Body of pancreas (tissue), 4 donors: ENCODE results near the gene KANSL3.

Experiments used
- POLR2A ChIP-seq, 3 donors: fragments of 450-650 bp; IDR thresholded peaks; one replicate each; pipeline ENCODE4 v1.6.1; 2016; ENCODE audit warnings: antibody characterized with exemption in 3 of 3, mild to moderate bottlenecking in 2 of 3
- TF ChIP-seq, protein P1 (sequence below), 7 experiments: fragments of 450-650 bp in 4 of 7; fragments of 200-600 bp in 3 of 7; sonication (generic) in 3 of 7; IDR thresholded peaks; one replicate each; pipeline ENCODE4 v1.5.1; 2016 to 2019; ENCODE audit warnings: antibody characterized with exemption in 7 of 7

DNA sequence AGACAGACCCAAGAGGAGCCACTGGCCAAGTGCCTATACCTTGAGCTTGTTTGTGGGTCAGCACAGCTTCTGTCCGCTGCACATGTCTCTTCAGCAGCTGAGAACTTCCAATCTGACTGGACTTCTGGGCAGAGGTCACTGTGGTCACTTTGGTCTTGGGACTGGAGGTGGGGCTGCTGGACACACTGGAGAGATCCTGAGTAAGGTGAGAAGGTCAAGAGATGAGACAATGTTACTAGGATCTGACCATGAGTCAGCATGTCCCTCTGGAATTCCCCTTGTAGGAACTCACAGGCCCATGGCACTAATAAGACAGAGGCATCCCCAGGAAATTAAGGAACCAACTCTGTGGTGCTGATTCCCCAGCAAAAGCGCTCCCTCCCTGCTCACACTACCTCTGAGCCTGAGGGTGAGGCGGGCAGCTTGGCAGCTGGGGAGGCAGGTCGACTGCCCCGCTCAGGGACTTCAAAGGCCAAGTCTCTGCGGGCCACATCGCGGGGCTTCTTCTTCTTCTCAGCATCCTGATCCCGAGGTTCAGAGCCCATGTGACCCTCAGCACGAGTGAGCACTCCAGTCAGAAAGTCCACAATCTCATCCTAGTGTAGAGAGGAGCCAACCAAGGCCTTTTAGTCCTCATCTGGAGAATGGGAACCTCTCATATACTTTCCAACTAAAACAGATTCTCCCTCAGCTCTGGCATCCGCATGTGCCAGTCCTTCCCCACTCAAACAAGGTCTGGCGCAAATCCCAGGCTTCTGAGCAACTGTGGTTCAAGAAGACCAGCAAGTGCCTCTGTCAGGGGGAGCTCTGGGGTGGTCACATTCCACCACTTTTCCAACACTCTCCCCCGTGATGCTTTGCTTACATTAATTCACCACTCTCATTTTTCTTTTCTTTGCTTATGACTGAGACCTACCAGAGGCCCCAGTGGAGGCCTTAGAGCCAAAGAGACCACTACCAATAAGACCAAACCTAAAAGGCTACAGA, 29.4 kb downstream of the KANSL3 start:
- TF ChIP-seq, protein P1, sequence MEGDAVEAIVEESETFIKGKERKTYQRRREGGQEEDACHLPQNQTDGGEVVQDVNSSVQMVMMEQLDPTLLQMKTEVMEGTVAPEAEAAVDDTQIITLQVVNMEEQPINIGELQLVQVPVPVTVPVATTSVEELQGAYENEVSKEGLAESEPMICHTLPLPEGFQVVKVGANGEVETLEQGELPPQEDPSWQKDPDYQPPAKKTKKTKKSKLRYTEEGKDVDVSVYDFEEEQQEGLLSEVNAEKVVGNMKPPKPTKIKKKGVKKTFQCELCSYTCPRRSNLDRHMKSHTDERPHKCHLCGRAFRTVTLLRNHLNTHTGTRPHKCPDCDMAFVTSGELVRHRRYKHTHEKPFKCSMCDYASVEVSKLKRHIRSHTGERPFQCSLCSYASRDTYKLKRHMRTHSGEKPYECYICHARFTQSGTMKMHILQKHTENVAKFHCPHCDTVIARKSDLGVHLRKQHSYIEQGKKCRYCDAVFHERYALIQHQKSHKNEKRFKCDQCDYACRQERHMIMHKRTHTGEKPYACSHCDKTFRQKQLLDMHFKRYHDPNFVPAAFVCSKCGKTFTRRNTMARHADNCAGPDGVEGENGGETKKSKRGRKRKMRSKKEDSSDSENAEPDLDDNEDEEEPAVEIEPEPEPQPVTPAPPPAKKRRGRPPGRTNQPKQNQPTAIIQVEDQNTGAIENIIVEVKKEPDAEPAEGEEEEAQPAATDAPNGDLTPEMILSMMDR (IDR thresholded peaks at IDR 0.05), result no peak
- no peak for TF ChIP-seq POLR2A (IDR thresholded peaks at IDR 0.05)
